Mesodermal cell (in vitro differentiated cells): ENCODE results near the gene SLC9A8.

Source experiments
- H3K27ac ChIP-seq: 2 replicates; pipeline ENCODE4 v1.7.0; 2013; ENCODE audit warnings: mild to moderate bottlenecking, low read depth, low read length, moderate library complexity; ENCODE audit not compliant: severe bottlenecking
- H3K36me3 ChIP-seq: 2 replicates; pipeline ENCODE4 v1.7.1; 2013; ENCODE audit warnings: mild to moderate bottlenecking, low read length, moderate library complexity; ENCODE audit not compliant: control insufficient read depth, insufficient read depth
- H3K4me1 ChIP-seq: one replicate; pipeline ENCODE4 v1.7.1; 2013; ENCODE audit warnings: mild to moderate bottlenecking, low read length; ENCODE audit not compliant: insufficient read depth, control insufficient read depth, poor library complexity, severe bottlenecking
- H3K4me3 ChIP-seq: 2 replicates; pipeline ENCODE4 v1.7.0; 2013; ENCODE audit warnings: low read length, control low read depth, mild to moderate bottlenecking; ENCODE audit not compliant: insufficient read depth, poor library complexity, severe bottlenecking; ENCODE audit errors: extremely low read depth
- H3K9me3 ChIP-seq: 2 replicates; pipeline ENCODE4 v1.7.1; 2013; ENCODE audit warnings: mild to moderate bottlenecking, low read length, moderate library complexity; ENCODE audit not compliant: control insufficient read depth
- WGBS, 2 experiments: methylation state at CpG; one replicate each; pipeline ENCODE4 v1.1.5; 2013; ENCODE audit warnings: missing lambda C conversion rate in 2 of 2; ENCODE audit not compliant: insufficient coverage in 2 of 2; 5-methylcytosine and 5-hydroxymethylcytosine counted together

SLC9A8 gene

DNA sequence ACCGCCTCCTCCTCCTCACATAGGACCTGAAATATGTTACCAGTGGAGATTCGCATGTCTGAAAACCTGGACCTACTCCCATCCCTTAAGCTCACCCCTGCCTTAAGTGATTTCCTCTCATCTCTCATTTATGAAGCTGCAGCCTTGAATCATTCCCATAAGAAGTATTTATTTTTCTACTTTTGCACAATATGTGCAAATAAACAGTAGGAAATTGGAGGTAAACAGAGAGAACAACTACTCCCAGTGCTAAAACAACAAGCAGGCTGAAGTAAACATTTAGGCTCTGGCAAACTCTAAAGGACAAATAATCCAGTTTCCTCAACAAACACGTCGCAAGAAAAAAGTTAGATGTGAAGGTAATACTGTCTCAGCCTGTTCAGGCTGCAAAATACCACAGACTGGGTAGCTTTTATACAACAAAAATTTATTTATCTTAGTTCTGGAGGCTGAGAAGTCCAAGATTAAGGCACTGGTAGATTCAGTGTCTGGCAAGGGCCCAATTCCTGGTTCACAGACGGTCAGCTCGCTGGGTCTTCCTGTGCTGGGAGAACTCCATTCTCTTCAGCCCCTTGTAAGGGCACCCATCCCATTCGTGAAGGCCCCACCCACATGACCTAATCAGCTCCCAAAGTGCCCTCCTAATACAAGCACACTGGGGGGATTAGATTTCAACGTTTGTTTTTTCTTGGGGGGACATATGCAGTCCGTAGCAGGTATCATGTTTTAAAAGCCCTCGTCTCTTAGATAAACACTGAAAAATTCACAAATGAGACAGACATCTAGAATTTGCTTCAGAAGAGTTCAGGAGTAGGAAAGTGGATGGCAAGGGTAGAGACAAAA lies 87.1 kb downstream of the SLC9A8 start:
- H3K9me3 ChIP-seq, result no peaks in the 10 kb centered on the region
- no peak overlapping the region for H3K27ac ChIP-seq
- peaks cover 16% of the 10 kb centered on the region for H3K36me3 ChIP-seq
- no peak overlapping the region for H3K4me3 ChIP-seq
- no peaks in the 10 kb centered on the region for H3K4me1 ChIP-seq
- WGBS, 2 experiments, result 78 to 100% methylated on average over 1 to 4 of the region's 10 CpGs

DNA sequence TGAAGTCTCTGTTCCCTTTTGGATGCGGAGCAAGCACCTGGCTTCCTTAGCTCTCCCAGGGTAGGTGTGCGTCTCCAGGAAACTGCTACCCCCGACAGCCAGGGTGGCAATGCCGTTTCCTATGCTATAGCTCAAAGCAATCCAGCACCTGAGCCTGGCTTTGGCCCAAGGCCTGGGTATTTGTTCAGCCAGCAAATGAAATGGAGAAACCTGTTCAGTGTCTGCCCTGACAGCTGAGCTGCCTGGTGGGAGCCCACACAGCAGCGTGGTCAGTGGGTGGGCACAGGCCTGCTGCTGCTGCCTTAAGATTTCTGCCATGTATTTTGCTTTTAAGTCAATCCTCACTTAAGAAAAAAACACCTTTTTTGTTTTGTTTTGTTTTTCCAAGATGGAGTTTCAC lies 89.0 kb downstream of the SLC9A8 start:
- Histone ChIP-seq H3K9me3 (no peaks in the 10 kb centered on the region), H3K27ac (no peak overlapping the region), H3K4me3 (no peak overlapping the region), H3K4me1 (no peaks in the 10 kb centered on the region), H3K36me3 (peaks cover 35% of the 10 kb centered on the region)
- WGBS, 2 experiments, result 91 to 94% methylated on average over 5 of the region's 5 CpGs

DNA sequence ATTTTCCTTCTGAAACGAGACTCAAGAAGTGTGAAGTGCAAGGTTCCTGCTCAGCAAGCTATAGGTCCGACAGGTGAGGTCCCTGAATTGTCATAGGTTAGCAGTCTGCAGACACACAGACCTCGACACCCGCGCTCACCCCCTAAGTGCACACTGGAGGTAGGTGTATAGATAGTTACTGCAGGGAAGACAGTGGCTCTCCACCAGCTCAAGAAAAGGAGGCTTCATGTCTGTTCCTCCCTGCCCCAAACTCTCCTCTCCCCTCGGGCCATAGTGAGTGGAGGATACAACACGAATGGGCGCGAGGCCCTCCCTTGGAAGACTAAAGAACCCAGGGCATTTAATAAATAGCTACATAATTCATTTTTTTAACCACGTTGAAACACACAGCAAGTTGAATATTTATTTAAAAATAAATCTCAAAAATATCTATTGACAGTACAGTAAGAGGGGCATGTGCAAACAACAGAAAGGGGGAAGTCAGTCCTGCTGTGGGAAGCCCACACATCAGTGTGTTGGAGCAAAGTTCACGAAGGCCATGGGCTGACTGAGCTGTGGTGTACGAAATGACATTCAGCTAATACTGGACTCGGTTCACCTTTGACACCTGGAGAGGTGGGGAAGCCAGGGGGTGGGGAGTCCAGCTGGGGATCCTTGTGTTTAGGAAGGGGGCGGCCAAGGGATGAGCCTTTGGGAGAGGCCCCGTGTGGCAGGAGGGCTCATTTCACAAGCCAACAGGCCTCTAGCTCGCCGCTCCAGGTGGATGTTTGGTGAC lies 92.0 kb downstream of the SLC9A8 start:
- 95 to 100% methylated on average over 5 to 12 of the region's 17 CpGs for WGBS, 2 experiments
- Histone ChIP-seq H3K9me3 (no peaks in the 10 kb centered on the region), H3K4me1 (no peaks in the 10 kb centered on the region), H3K36me3 (peaks cover 53% of the 10 kb centered on the region), H3K4me3 (no peak overlapping the region), H3K27ac (no peak overlapping the region)

DNA sequence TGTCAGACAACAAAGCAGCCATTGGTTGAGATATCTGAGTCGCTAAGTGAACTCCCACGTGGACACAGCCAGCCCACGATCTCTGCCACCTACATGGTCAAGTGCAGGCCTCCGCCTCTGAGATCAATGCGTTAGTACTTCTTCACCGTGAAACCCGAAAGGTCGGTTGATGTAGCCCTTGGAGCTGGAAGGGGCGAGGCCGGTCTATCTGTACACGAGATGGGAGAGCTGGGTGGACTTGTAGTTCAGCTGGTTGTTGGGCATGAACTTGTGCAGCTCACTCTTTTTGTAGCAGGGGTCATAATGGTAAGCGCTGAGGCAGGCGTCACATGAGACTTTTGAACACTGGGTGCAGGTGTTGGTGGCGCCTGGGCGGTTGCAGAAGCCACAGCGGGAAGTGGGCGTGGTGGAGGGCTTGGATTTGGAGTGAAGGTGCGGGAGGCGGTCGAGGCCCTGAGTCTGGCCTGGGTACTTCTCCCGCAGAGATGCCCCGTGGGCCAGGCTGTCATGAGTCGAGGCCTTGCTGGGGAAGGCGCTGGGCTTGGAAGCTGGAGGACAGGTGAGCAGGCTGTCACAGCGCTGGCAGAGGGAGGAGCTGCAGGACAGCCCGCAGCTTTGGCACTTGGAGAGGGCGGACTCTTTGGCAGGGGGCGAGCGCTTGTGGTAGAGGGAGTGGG lies 92.9 kb downstream of the SLC9A8 start:
- Histone ChIP-seq H3K9me3 (no peaks in the 10 kb centered on the region), H3K27ac (no peak overlapping the region), H3K4me3 (no peak overlapping the region), H3K4me1 (no peaks in the 10 kb centered on the region), H3K36me3 (peaks cover 60% of the 10 kb centered on the region)
- 93 to 95% methylated on average over 20 to 25 of the region's 29 CpGs for WGBS, 2 experiments

DNA sequence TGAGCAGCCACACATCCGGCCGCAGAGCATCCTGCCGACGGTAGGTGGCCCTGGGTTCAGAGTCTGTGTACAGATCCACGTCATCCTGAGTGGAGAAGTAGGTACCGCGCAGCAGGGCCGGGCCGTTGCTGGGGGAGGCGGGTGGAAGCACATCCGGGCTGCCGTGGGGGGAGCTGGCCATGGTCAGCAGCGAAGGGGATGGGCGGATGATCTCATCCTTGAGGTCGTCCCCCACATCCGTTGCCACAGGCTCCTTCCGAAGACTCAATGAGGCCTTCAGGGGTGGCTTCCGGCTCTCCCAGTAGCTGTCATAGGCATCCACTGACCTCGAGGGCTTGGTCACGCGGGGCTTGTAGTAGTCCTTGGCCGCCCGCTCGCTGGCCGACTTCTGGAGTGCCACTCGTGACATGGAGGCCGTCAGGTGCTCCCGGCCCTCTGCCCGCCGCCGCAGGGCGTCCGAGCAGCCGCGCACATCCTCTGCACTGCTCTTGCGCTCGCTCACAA lies 93.5 kb downstream of the SLC9A8 start:
- no peaks in the 10 kb centered on the region for H3K4me1 ChIP-seq
- no peaks in the 10 kb centered on the region for H3K9me3 ChIP-seq
- WGBS, 2 experiments, result 96 to 97% methylated on average over 34 to 37 of the region's 37 CpGs
- H3K27ac ChIP-seq, result no peak overlapping the region
- H3K4me3 ChIP-seq, result no peak overlapping the region
- H3K36me3 ChIP-seq, result peaks cover 60% of the 10 kb centered on the region

DNA sequence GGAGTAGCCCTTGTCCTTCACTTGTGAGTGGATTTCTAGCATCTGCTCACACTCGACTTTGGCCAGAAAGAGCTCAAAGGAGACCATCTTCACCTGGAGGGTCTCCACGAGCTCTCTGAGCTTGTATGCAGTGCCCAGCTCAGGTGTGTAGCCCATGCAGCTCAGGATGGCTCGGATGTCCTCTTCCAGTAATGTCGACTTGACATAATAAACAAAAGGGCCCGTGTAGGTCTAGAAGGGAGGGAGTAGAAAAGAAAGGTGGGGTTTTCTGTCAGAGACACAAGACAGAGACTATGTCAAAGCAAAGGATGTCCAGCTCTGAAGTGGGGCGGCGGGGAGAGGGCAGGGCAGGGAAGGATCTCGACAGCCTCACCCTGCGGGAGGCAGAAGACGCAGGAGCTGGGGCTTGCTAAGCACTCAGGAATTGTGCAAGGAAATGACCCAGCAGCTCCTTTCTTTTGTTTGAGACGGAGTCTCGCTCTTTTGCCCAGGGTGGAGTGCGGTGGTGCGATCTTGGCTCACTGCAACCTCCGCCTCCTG lies 94.1 kb downstream of the SLC9A8 start:
- Histone ChIP-seq H3K9me3 (no peaks in the 10 kb centered on the region), H3K4me3 (no peak overlapping the region), H3K4me1 (no peaks in the 10 kb centered on the region), H3K36me3 (peaks cover 57% of the 10 kb centered on the region), H3K27ac (no peak overlapping the region)
- 89% methylated on average over 15 of the region's 15 CpGs for WGBS, 2 experiments

DNA sequence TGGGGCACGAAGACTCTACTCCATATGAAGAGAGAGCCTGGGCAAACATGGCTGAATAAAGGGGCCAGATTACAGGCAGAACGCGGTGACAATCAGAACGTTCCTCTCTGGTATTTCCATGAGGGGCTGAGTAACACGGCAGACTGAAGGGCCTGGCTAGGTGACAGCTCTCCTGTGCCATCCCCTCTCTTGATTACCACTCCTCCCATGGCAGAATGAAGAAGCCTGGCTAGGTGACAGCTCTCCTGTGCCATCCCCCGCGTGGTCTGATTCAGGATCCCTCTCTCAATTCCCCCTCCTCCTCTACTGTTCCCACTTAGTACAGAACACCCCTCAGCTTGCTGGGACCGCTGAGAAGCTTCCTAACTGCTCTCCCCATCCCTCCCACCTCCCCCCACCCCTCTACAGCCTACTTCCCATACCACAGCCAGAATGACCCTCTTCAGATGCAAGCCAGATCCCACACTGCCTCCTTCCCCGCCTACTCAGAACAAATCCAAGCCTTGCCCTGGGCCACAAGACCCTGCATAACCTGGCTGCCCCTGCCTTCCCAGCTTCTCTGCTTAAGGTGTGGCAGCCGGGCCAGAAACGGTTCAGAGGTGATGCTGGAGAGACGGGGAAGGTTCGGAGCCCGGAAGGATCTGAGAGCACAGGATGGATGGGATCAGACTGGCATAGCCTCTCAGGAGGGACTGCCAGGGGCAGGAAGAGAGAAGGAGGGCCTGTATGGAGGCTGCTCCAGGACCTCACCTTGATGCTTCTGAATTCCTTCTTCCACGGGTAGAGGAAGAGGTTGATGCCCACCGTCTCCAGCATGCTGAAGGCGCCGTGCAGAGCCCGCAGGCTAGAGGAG lies 95.0 kb downstream of the SLC9A8 start:
- H3K36me3 ChIP-seq, result peaks cover 63% of the 10 kb centered on the region
- no peak overlapping the region for H3K27ac ChIP-seq
- 97% methylated on average over 18 to 19 of the region's 19 CpGs for WGBS, 2 experiments
- H3K4me3 ChIP-seq, result no peak overlapping the region
- H3K9me3 ChIP-seq, result no peaks in the 10 kb centered on the region
- H3K4me1 ChIP-seq, result no peaks in the 10 kb centered on the region

DNA sequence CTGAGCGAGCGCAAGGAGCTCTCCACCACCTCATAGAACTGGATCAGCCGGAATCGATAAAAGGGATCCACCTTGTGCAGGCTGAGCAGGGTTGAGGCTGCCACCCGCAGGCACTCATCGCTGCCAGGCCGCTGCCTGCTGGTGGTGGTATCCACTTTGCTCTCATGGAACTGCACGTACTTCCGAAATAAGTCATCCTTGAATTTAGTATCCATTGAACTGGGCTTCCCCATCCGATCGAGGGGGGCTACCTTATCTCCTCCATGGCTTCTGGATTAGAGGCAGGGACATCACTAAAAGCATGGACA lies 95.6 kb downstream of the SLC9A8 start:
- whole genome bisulfite sequencing, 2 experiments, result 98 to 100% methylated on average over 11 of the region's 11 CpGs
- Histone ChIP-seq H3K4me1 (no peaks in the 10 kb centered on the region), H3K9me3 (no peaks in the 10 kb centered on the region), H3K36me3 (peaks cover 63% of the 10 kb centered on the region), H3K27ac (no peak overlapping the region), H3K4me3 (no peak overlapping the region)

DNA sequence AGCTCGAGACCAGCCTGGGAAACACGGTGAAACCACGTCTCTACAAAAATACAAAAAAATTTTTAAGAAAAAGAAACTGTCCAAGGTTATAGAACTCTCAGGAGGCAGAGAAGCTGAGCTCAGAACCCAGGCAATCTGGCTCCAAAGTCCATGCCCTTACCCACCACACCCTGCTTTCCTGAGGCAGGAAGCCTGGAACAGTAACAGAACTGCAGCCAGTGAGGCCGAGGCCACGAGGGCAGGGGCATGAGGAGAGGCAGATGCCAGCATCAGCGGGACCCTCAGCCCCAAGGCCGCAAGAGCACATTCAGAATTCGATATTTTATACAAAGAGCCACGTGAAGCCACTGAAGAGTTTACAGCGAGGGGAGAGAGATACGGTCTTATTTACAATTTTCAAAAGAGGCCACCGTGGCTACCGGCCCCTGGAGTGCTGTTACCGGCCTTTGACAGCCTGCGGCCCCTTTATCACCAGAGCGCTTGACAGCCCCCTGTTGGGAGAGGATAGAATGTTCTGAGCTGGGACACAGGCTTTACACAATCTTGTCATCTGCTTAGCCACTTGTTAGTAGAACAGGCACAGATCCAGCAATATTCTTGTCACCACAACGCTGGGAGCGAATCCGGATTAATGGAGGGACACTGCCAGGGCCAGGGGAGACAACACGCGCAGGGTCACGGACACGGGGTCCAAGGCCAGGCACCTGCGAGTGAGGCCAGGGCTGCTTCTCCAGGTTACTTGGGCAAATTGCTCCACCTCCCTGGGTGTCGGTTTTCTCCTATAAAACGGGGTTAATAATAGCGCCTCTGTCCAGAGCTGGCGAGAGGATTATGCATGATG lies 97.1 kb downstream of the SLC9A8 start:
- peaks cover 10% of the 10 kb centered on the region for H3K4me1 ChIP-seq
- no peak overlapping the region for H3K4me3 ChIP-seq
- WGBS, 2 experiments, result 86 to 88% methylated on average over 24 of the region's 28 CpGs
- H3K9me3 ChIP-seq, result no peaks in the 10 kb centered on the region
- H3K36me3 ChIP-seq, result peaks cover 51% of the 10 kb centered on the region
- no peak overlapping the region for H3K27ac ChIP-seq
